Neuron (in vitro differentiated cells): ENCODE data around the gene SRGAP3.

Experiments used
- H2AFZ ChIP-seq: one replicate; pipeline ENCODE4 v1.6.1; 2013; ENCODE audit warnings: low read depth, mild to moderate bottlenecking, inconsistent platforms, low read length, moderate library complexity
- H3K27me3 ChIP-seq: one replicate; pipeline ENCODE4 v1.6.1; 2013; ENCODE audit warnings: low read length; ENCODE audit not compliant: insufficient read depth
- H3K36me3 ChIP-seq: one replicate; pipeline ENCODE4 v1.6.1; 2013; ENCODE audit warnings: low read length; ENCODE audit not compliant: insufficient read depth
- H3K4me1 ChIP-seq: one replicate; pipeline ENCODE4 v1.6.1; 2013; ENCODE audit warnings: low read length; ENCODE audit not compliant: insufficient read depth
- H3K4me3 ChIP-seq: 2 replicates; pipeline ENCODE4 v1.5.1; 2013; ENCODE audit warnings: mild to moderate bottlenecking, low read length, moderate library complexity
- H3K9me3 ChIP-seq: one replicate; pipeline ENCODE4 v1.6.1; 2013; ENCODE audit warnings: low read length

The SRGAP3 gene

DNA sequence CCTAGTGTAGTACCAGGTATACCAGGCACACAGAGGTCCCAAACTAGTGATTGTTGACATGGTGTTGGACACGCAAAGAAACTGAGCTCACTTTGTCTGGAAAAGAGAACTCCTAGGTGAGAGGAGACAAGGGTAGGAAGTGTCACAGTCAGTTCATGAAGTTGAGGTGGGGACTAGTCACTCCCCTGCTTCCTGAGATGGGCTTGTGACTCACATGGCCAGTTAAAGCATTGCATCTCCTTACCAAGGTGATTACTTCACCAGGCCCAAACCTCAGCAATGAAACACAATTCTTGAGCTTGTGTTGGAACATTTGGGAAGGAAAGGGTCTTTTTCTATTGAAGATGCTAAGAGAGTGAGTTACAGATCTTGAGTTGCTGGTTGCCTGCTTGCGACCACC lies 236.9 kb downstream of the SRGAP3 start:
- peaks cover 7% of the 10 kb centered on the region for H3K9me3 ChIP-seq
- H3K4me1 ChIP-seq: no peaks in the 10 kb centered on the region
- H3K27me3 ChIP-seq: no peaks in the 10 kb centered on the region
- peaks cover 96% of the 10 kb centered on the region for H3K36me3 ChIP-seq
- no peak overlapping the region for H3K4me3 ChIP-seq
- H2AFZ ChIP-seq: no peak overlapping the region

GRCh38 chr3:9009976-9010545 lies 239.4 kb downstream of the SRGAP3 start:
- Histone ChIP-seq H2AFZ (no peak overlapping the region), H3K4me1 (no peaks in the 10 kb centered on the region), H3K36me3 (peaks cover 90% of the 10 kb centered on the region), H3K9me3 (peaks cover 8% of the 10 kb centered on the region), H3K4me3 (no peak overlapping the region), H3K27me3 (no peaks in the 10 kb centered on the region)

DNA sequence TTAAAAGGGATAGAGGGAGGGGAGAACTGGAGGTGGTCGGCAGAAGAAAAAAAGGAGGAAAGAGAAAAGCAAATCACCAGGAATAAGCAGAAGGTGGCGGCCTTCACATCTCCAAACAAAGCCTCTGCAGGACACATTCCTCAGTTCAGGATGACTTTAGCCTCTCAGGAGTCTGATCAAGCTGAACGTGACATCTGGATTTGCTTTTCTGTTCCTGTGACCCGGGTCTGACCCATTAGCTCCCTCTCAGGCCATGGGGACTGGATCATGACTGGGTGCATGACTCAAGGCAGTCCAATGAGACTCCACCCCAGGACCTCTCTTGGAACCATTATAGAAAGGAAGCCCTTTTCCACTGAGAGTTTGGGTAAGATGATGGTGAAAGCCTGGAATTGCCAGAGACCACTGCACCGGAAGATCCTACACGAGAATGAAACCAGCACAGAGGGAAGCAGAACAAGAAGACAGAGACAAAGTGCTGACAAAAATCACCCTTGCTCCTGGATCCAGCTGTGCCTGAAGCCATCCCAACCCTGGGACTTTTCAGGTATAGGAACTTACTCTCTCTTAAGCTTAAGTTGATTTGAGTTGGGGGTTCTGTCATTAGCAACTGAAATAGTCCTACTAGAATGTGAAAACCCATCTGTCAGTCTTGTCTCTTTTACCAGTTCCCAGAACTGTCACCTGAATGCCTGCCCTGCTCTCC lies 240.7 kb downstream of the SRGAP3 start:
- peaks cover 9% of the 10 kb centered on the region for H3K9me3 ChIP-seq
- no peaks in the 10 kb centered on the region for H3K4me1 ChIP-seq
- peaks cover 83% of the 10 kb centered on the region for H3K36me3 ChIP-seq
- H3K27me3 ChIP-seq: no peaks in the 10 kb centered on the region
- H2AFZ ChIP-seq: no peak overlapping the region
- H3K4me3 ChIP-seq: no peak overlapping the region

DNA sequence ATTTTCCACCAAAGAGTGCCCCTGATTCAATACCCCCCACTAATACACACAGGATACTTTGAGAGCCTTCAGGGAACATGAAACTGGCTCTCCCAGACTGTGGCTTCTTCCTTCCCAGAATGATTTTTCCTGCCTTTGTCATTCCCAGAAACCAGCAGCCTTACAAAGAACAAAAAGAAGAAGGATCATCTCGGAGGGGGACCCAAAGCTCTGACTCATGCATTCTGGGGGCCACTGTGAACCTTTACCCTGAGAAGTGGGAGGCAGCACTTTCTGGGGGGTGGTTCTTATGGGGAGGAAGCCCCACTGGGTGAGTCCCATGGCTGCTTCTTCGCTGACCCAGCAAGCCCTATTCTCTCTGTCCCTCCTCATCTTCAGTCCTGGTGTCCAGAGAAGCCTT lies 241.5 kb downstream of the SRGAP3 start:
- H3K36me3 ChIP-seq: peaks cover 78% of the 10 kb centered on the region
- no peaks in the 10 kb centered on the region for H3K4me1 ChIP-seq
- no peaks in the 10 kb centered on the region for H3K27me3 ChIP-seq

GRCh38 chr3:9007213-9007612 lies 242.2 kb downstream of the SRGAP3 start:
- H3K27me3 ChIP-seq: no peaks in the 10 kb centered on the region
- H3K4me1 ChIP-seq: no peaks in the 10 kb centered on the region
- H3K4me3 ChIP-seq: no peak overlapping the region
- H2AFZ ChIP-seq: no peak overlapping the region
- H3K9me3 ChIP-seq: peaks cover 7% of the 10 kb centered on the region
- peaks cover 72% of the 10 kb centered on the region for H3K36me3 ChIP-seq

More for the DNA sequence above, 241.5 kb downstream of the SRGAP3 start:
- H2AFZ ChIP-seq: no peak overlapping the region
- H3K4me3 ChIP-seq: no peak overlapping the region
- peaks cover 9% of the 10 kb centered on the region for H3K9me3 ChIP-seq

- H2AFZ ChIP-seq: no peak overlapping the region
- H3K36me3 ChIP-seq: peaks cover 62% of the 10 kb centered on the region
- H3K9me3 ChIP-seq: peaks cover under 1% of the 10 kb centered on the region
- no peaks in the 10 kb centered on the region for H3K27me3 ChIP-seq
- H3K4me1 ChIP-seq: no peaks in the 10 kb centered on the region
- no peak overlapping the region for H3K4me3 ChIP-seq
Observed at GRCh38 chr3:9000041-9000440, 249.4 kb downstream of the SRGAP3 start.

- no peaks in the 10 kb centered on the region for H3K4me1 ChIP-seq
- H3K27me3 ChIP-seq: no peaks in the 10 kb centered on the region
- no peak overlapping the region for H3K4me3 ChIP-seq
- H2AFZ ChIP-seq: no peak overlapping the region
- H3K9me3 ChIP-seq: peaks cover 2% of the 10 kb centered on the region
- H3K36me3 ChIP-seq: peaks cover 78% of the 10 kb centered on the region
Observed at GRCh38 chr3:8997151-8997550, 252.3 kb downstream of the SRGAP3 start.

GRCh38 chr3:8996681-8997121 lies 252.7 kb downstream of the SRGAP3 start:
- H3K4me1 ChIP-seq: no peaks in the 10 kb centered on the region

DNA sequence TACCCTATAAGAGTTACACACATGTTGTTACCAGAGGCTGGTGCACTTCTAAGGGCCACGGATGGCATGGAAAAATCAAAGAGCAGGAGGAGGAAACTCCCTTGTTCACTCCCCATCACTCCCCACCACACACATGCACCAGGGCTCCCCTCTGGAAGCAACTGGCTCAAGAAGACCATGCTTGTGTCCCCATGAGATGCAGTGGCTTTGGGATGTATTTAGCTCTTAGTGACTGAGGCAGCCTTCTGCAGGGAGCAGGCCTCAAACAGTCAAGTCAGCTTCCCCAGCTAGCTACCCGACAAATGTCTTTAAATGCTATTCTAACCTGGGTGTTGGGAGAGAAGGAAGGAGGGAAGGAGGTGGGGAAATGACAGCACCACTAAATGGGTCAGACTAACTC lies 253.2 kb downstream of the SRGAP3 start:
- Histone ChIP-seq H3K4me1 (no peaks in the 10 kb centered on the region), H3K36me3 (peaks cover 86% of the 10 kb centered on the region), H3K4me3 (no peak overlapping the region), H3K9me3 (peaks cover 2% of the 10 kb centered on the region), H2AFZ (no peak overlapping the region), H3K27me3 (no peaks in the 10 kb centered on the region)

More at GRCh38 chr3:8996681-8997121, 252.7 kb downstream of the SRGAP3 start:
- Histone ChIP-seq H3K27me3 (no peaks in the 10 kb centered on the region), H3K4me3 (no peak overlapping the region), H3K36me3 (peaks cover 82% of the 10 kb centered on the region), H3K9me3 (peaks cover 2% of the 10 kb centered on the region), H2AFZ (no peak overlapping the region)

DNA sequence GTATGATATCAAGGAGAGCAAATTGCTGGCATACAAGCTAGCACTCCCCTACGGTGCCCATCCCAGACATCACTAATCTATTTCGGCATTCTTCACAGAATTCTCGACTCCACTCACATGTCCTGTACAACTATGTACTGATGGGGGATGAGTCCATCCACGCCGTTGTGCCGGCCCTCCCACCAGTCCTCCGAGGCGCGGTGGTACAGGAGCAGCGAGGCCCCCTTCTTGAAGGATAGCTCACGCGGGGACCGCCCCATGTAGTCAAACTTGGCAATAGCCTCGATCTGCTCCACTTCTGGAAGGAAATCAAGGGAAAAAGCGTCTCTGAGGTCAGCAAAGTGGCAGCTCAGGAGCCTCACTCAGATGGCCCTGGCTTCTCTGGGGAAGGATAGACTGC lies 255.2 kb downstream of the SRGAP3 start:
- Histone ChIP-seq H3K4me3 (no peak overlapping the region), H3K36me3 (peaks cover 85% of the 10 kb centered on the region), H3K4me1 (no peaks in the 10 kb centered on the region), H2AFZ (no peak overlapping the region), H3K9me3 (peaks cover 2% of the 10 kb centered on the region), H3K27me3 (no peaks in the 10 kb centered on the region)

GRCh38 chr3:8993331-8993730 lies 256.1 kb downstream of the SRGAP3 start:
- peaks cover 8% of the 10 kb centered on the region for H3K4me1 ChIP-seq
- peaks cover 2% of the 10 kb centered on the region for H3K9me3 ChIP-seq
- no peaks in the 10 kb centered on the region for H3K27me3 ChIP-seq
- peaks cover 77% of the 10 kb centered on the region for H3K36me3 ChIP-seq
- no peak overlapping the region for H3K4me3 ChIP-seq
- no peak overlapping the region for H2AFZ ChIP-seq

DNA sequence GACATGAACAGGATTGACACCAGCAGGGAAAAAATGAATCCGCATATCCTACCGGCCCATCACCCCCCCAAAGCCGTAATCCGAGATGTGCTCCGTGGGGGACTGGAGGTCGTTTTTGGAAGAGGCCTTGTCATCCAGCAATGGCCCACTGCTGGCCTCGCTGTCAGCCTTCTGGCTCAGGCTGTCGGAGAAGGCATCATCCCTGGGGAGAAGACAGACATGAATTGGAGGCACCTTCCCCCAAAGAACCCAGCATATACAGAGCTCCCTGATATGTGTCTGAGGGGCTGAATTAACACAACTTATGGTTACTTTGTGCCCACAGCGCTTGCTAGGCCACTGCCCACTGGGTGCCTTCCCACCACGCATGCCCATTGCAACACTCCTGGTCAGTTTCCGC lies 256.6 kb downstream of the SRGAP3 start:
- Histone ChIP-seq H3K27me3 (no peaks in the 10 kb centered on the region), H3K4me1 (peaks cover 12% of the 10 kb centered on the region), H3K9me3 (peaks cover 2% of the 10 kb centered on the region), H3K36me3 (peaks cover 72% of the 10 kb centered on the region), H2AFZ (no peak overlapping the region), H3K4me3 (no peak overlapping the region)

DNA sequence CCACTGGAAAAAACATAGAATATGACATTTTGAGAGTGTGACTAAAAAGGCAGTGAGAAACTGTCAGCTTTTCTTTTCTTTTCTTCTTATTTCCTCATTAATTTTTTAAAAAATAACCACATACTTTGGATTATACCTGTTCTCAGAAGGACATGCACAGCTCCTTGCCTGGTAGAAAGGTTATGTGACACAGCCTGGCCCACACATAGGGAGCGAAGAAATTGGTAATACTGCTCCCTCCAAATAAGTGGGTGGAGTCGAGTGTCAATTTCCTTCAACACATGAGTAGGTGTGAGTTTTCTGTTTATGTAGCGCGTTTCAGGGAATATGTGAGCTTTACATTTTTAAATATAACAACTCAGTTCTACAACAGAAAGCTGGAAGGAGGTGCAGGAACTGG lies 257.2 kb downstream of the SRGAP3 start:
- Histone ChIP-seq H2AFZ (no peak overlapping the region), H3K4me1 (peaks cover 12% of the 10 kb centered on the region), H3K9me3 (peaks cover 2% of the 10 kb centered on the region), H3K4me3 (no peak overlapping the region), H3K27me3 (no peaks in the 10 kb centered on the region), H3K36me3 (peaks cover 74% of the 10 kb centered on the region)
